ENCODE measurements around the gene ACP7.
"Not testable (repeated sequence)": the region's sequence is repeated elsewhere in the genome, so short reads cannot be mapped to it uniquely, and the experiment has no call there.

ACP7 gene, protein sequence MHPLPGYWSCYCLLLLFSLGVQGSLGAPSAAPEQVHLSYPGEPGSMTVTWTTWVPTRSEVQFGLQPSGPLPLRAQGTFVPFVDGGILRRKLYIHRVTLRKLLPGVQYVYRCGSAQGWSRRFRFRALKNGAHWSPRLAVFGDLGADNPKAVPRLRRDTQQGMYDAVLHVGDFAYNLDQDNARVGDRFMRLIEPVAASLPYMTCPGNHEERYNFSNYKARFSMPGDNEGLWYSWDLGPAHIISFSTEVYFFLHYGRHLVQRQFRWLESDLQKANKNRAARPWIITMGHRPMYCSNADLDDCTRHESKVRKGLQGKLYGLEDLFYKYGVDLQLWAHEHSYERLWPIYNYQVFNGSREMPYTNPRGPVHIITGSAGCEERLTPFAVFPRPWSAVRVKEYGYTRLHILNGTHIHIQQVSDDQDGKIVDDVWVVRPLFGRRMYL

DNA sequence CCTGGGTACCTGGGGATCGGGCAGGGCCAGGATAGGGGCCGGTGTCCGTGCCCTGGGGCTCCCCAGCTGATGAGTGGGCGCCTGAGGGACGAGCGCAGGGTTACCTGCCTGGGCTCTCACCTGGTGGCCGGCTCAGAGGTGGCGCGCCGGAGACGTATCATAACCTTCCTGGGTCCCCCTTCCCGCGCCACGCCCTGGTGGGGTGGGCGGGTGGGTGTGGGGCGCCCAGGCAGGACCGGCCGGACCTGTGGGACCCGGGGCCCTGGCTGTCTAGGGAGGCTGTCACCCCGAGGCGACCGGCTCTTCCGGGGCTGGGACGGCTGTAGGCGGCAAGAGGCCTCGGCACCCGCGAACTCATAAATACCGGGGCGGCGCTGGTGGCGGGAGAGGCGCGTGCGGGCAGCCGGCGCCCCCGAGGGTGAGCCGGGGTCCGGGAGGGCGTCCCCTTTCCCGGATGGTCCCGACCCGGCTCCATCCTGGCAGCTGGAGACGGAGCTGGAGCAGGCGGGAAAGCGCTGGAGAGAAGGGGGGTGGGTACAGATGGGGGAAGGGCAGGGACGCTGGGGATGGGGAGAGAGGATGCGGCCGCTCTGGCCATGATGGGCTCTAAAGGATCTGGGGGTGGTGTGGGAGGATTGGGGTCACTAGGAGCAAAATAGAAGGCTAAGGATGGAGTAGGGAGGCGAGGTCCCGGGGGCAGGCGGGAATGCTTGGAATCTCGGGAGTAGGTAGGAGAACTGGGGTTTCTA is at the start of gene ACP7:
Gene ACP7 (plus strand): TSS at position 386 of the 749 bp plus-strand sequence. CDS start 902 bp downstream, outside the sequence.
- no peak for DNase-seq

DNA sequence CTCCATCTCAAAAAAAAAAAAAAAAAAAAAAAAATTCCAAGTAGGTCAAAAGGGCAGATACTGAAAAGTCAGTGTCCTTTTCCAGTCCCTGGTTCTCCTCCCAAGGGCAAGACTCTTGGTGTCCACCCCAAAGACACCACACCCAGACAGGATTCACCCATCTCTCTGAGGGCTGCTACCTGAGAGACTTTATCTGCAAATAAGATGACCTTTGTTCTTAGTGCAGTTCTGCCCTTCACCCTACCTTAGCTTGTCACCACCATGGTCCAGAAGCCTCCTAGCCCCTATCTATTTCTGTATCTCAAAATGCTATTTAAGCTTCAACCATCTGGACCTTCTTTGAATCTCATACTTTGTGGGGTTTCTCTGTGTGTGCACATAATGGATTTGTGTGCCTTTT is 47.6 kb upstream of the ACP7 start:
- no peak for DNase-seq

DNA sequence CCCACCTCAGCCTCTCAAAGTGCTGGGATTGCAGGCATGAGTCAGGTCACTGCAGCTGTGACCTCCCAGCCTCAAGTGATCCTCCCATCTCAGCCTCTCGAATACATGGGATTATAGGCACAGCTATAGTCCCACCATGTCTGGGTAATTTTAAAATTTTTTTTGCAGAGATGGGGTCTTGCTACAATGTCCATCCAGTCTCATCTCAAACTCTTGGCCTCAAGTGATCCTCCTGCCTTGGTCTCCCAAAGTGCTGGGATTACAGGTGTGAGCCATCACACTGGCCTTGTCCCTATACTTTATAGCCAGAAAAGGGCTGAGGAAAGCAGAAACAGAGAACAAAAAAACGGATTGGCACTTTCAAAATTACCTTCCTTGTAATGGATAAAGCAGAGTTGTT is 47.0 kb upstream of the ACP7 start:
- DNase-seq, result no peak

DNA sequence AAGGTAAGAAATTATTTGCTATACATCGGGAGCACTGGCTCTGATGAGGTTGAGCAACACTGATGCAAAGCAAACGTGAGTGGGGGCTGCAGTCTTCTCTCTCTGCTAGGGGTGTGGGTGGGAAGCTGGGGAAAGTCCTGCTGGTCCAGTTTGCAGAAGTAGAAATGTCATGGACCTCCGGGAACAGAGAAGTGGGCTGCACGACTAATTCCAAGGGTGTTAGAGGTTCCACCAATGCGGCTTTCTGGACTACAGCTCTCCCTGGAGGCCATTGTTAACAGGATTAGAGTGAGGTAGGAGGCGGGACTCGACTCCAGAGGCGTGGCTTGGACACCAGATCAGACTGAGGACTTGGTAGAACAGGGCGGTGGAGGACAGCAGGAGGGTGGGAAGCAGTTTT is 46.1 kb upstream of the ACP7 start:
- no peak for DNase-seq

DNA sequence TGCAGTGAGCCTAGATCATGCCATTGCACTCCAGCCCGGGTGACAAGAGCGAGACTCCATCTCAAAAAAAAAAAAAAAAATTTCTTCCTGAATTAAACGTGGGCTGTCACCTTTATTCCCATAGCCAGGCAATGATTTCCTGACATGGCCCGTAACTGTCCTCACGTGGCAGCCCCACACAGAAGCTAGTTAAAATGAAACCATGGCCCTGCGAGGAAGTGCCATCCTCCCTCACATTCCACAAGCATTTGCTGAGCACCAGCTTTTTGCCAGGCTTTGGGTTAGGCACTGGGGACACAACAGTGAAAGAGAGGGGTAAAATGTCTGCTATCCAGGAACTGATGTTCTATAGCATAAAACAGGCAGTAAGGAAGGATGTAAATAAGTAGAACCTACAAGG is 38.7 kb upstream of the ACP7 start:
- no peak for DNase-seq

DNA sequence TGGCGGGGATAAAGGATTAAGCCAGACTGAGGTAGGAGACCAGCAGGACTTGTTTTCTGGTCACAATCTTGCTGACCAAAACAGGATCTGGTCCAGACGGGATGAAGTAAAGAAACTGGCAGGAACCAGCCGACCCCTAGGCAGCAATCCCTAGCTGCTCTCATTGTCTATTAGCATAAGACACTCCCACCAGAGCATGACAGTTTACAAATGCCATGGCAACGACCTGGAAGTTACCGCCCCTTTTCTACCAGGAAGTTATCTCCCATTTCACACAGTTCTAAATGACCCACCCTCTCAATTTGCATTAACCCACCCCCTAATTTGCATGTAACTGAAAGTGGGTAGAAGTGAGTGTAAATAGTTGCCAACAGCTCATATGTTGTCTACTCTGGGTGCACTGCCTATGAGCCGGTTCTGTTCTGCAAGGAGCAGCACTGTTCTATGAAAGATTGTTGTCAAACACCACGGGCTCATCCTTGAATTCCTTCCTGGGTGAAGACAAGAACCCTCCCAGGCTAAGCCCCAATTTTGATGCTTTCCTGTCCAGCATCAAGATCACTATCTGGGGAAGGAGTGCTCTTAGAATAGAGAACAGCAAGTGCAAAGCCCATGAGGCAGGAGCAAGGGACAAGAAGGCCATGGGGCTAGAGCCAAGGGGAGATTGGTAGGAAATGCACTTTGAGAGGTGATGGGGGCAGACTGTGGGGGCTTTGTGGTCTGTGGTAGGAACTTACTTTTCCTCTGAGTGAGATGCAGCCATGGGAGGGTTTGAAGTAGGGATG is 37.9 kb upstream of the ACP7 start:
- no peak for DNase-seq

DNA sequence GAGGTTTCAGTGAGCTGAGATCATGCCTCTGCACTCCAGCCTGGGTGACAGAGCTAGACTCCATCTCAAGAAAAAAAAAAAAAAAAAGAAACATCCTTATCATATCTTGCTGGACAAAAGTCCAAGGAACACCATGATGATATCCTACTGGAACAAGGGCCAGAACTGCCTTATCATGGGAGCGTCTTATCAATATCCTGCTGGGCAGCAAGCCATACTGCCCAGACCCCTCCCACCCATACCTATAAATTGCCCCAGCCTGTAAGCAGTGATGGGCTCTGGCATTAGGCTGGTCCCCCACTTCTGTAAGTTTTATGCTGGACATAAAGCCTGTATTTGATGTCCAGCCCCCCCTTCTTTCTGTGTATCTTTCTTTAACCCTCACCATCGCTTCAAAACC is 37.1 kb upstream of the ACP7 start:
- DNase-seq, result no peak

DNA sequence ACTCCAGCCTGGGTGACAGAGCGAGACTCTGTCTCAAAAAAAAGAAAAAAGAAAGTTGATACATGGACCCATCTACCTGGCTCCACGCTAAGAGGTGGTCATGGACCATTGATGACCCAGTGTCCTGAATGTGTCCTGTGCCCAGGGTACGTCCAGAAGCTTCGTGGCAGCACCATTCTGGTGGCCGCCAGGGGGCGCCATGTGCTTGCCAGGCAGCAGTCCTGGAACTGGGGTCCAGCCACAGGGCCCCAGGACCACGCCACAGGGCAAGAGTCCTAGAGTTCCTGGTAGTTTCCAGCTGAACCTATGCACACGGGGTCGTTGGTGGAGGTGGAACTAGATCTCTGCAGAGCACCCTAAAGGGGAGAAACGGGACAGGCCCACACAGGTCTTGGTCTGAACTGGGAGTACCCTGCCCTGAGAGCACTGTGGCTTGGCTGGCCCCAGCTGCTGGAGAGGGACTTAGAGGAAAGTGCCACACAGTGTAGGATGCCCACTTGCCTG is 31.9 kb upstream of the ACP7 start:
- DNase-seq, result peak; percentile 6

DNA sequence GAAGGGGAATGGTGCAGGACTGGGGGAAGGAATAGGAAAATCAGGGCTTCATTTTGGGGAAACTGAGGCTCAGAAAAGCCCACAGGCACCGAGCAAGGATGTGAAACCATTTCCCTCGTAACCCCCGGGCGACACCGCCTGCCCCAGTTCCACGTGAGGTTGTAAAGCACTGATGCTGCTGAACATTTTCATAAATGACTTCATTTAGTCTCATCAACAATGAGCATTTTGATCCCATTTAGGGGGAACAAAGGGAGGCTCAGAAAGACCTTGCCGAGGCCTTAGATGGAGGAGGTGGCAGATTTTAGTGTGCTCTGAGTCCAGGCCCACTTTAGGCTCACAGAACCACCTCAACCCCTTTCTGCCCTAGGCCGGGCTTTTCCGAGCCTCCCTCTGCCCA is 31.3 kb upstream of the ACP7 start:
- no peak for DNase-seq

DNA sequence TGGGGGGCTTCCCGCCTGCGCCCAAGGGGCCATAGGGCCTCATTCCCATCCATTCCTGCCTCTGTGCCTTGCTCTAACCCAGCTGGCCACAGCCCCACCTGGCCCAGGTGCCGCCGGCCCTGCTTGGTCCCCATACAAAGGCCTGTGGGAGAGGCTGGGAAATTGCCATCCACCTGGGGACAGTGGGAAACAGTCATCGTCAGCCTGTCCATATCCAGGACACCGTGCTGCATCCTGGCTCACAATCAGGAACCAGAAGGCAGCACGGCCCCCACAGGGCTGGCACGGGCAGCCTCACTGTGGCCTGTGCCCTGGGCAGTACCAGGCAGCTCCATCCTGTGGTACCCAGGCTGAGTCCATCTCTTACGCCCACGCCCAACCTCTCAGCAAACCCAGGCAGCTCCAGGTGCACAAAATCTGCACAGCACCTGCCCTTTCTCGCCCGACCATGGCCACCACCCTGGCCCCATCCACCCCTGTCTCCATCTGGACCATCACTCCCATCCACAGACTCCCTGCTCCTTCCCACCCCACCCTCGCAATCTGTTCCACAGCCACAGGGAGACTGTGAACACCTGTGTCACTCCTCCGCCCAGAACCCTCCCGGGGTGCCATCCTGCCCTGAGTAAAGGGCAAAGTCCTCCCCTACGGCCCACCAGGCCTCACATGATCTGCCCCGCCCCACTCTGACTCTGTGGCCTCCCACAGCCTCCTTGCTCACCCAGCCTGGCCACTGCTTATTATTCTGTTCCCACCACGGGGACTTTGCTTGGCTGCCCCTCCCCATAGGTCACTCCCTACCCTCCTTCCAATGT is 30.7 kb upstream of the ACP7 start:
- DNase-seq, result no peak

DNA sequence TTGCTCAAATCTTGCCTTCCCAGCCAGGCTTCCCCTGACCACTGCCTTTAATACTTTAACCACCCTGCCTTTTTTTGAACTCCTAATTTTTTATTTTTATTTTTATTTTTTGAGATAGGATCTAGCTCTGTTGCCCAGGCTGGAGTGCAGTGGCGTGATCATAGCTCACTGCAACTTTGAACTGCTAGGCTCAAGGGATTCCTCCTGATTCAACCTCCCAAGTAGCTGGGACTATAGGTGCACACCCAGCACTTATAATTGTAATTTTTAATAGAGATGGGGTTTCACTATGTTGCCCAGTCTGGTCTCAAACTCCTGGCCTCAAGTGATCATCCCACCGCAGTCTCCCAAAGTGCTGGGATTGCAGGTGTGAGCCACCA is 30.1 kb upstream of the ACP7 start:
- no peak for DNase-seq

DNA sequence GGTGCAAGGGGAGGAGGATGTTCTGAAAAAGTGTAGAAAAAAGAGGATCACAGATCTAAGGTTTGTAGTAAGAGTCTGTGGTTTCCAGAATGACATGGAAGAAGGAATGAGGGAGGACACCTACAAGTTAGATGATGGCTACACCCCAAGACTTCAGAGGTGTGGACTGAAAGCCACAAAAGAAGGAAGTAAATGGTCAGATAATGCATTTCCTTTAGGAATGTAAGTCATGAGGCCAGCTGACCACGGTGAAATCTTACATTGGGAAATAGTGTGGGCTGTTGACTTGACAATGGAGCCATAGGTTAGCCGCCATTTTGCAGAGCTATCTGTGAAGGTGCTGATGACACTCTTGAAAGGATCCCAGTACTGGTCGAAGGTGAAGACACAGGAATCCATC is 26.6 kb upstream of the ACP7 start:
- no peak for DNase-seq

DNA sequence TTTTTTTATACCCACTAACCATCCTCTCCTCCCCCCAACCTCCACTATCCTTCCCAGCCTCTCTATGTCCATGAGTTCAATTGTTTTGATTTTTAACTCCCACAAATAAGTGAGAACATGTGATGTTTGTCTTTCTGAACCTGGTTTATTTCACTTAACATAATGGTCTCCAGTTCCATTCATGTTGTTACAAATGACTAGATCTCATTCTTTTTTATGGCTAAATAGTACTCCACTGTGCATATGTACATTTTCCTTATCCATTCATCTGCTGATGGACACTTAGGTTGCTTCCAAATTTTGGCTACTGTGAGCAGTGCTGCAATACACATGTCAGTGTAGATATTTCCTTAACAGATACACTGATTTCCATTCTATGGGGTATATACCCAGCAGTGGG is 24.9 kb upstream of the ACP7 start:
- no peak for DNase-seq

DNA sequence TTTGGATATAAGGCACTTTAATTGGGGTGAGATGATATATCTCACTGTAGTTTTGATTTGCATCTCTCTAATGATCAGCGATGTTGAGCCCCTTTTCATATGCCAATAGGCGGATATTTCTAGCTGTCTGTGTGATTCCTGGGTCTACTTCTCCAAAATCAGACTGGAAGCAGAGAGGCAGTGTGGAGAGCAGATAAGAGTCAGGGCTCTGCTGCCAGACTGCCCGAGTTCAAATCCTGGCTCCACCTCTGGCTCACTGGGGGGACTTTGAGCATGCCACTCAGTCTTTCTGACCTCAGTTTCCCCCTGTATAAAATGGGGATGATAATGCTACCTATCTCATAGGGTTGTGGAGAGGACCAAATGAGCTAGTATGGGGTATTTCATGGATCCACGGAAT is 24.0 kb upstream of the ACP7 start:
- DNase-seq, result no peak

DNA sequence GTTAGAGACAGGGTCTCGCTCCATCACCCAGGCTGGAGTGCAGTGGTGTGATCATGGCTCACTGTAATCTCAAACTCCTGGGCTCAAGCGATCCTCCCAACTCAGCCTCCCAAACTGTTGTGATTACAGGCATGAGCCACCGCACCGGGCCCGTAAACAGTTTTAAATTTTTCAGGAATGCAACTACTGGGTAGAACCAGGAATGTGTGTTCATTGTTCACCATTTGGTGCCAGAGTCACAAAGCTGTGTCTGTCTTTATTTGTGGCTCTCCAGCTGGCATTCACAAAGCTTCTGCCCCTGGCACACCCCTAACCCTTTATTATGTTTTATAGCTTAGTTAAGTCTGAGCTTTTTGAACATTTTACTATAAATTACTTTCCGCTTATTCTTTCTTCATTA is 19.8 kb upstream of the ACP7 start:
- DNase-seq, result no peak

DNA sequence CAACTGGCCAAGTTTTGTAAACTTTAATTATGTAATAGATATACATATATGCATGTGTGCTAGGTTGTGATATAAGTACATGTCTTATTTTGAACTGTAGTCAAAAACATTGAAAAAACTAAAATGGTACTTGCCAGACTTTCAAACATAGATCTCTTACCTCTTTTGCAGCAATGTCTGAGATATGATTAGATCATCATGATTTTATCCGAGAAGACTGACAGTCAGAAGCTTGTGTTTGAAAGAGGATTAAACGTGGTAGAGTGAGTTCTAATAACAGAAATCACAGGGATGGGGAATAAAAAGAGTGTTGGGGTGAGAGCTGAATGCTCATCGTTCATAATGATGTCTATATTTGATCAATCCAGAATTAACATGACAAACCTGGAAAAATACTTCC is 18.2 kb upstream of the ACP7 start:
- no peak for DNase-seq

DNA sequence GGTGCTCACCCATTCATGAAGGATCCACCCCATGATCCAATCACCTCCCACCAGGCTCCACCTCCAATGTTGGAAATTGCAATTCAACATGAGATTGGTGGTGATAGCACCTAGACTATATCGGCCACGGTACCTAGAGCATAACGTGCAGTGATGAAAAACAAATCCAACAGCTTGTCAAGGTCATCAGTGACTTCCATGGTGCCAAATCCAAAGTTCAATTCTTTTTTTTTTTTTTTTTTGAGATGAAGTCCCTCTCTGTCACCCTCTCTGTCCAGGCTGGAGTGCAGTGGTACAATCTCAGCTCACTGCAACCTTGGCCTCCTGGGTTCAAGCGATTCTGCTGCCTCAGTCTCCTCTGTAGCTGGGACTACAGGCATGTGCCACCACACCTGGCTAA is 17.1 kb upstream of the ACP7 start:
- no peak for DNase-seq

DNA sequence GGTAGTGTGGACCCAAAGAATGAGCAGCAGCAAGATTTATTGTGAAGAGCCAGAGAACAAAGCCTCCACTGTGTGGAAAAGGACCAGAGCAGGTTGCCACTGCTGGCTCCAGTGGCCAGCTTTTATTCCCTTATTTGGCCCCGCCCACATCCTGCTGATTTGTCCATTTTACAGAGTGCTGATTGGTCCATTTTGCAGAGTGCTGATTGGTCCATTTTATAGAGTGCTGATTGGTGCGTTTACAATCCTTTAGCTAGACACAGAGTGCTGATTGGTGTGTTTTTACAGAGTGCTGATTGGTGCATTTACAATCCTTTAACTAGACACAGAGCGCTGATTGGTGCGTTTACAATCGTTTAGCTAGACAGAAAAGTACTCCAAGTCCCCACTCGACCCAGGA is 15.9 kb upstream of the ACP7 start:
- DNase-seq, result not testable (repeated sequence)

DNA sequence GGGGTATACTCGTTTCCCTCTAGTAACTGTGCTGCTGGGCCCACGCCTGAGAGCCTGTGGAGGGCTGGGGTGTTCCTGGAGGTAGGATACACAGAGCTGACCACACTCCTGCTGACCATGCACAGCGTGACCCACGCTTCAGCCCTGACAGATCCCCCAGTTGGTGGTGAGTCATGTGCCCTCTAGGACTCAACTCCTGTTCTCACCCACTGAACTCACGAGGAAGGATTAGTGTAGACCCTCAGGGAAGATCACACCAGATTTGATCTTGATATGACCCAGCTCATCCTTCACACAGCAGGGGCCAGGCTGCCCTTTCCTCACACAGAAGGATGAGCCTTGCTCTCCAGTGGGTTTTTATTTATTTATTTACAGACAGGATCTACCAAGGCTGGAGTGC is 13.3 kb upstream of the ACP7 start:
- no peak for DNase-seq

DNA sequence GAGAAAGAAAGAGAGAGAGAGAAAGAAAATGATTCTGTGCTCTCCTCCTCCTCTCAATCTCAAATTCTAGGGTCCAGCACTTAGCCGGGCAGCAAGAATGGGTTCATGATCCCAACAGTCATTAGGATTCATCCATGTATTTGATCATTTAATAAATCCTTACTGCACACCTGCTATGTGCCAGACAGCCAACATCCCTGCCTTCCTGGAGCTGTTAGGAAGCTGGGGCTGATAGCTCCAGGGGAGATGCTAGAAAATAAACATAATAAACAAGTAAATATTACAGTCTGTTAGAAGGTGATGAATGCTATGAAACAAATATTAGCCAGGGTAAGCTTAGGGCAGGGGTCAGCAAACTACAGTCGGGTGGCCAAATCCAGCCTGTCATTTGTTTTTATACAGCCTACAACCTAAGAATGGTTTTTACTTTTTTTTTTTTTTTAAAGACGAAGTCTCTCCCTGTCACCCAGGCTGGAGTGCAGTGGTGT is 9.9 kb upstream of the ACP7 start:
- DNase-seq, result no peak

DNA sequence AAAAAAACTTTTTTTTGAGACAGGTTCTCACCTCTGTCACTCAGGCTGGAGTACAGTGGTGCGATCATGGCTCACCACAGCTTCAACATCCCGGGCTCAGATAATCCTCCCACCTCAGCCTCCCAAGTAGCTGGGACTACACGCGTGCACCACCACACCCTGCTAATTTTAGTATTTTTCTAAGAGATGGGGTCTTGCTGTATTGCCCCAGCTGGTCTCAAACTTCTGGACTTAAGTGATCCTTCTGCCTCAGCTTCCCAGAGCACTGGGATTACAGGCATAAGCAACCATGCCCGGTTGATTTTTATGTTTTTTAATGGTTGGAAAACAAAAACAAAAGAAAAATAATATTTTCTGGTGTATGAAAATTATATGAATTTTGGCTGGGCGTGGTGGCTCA is 9.2 kb upstream of the ACP7 start:
- no peak for DNase-seq

DNA sequence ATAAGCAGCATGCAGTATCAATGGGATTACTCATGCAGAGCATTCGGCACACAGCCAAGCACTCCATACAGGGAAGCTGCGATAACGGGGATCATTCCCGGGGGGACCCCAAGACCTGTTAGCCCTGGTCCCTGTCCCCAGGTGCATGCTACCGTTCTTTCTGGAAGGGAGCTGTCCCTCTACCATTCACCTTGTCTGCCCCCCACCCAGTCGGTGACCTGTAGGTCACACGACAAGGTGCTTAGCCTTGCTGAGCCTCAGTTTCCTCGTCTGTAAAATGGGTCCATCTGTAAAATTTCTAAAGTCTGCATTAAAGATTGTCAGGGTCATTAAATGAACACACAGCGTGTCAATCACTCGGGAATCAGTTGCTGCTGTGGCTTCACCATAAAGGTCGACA is 6.8 kb upstream of the ACP7 start:
- no peak for DNase-seq

All from GDM1 (cell line).